GM21390 (cell line): Measurements from ENCODE around the gene TMEM109.
A peak's percentile ranks its signal among the peaks of the same experiment; 100 is the strongest.

Experiments used
- ATAC-seq: cut with Tn5 transposase; IDR thresholded peaks from one replicate; pipeline ENCODE4 v1.9.1; 2021; ENCODE audit not compliant: unreplicated experiment

Gene TMEM109

GRCh38 chr11:60939301-60939700 is 25.3 kb downstream of the TMEM109 start:
- no peak for ATAC-seq

DNA sequence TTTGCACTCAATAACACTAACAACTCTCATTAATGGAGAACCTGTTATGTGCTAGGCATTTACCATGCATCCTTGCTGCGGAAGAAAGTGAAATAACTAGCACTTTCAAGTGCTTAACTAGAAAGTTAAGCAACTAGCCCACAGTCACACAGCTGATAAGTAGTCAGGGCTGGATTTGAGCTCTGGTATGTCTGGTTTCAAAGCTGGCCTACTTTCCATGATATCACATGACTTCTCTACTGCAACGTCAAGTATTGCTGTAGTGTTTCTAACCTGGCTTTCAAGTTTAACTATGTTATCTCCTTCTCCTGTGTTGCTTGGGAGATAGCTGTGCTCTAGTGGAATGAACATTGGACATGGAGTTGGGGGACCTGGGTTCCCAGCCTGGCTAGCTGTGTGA is 25.9 kb downstream of the TMEM109 start:
- no peak for ATAC-seq

- no peak for ATAC-seq
Measured at GRCh38 chr11:60941371-60942119, 27.6 kb downstream of the TMEM109 start.

- no peak for ATAC-seq
Measured at GRCh38 chr11:60942219-60942618, 28.3 kb downstream of the TMEM109 start.

DNA sequence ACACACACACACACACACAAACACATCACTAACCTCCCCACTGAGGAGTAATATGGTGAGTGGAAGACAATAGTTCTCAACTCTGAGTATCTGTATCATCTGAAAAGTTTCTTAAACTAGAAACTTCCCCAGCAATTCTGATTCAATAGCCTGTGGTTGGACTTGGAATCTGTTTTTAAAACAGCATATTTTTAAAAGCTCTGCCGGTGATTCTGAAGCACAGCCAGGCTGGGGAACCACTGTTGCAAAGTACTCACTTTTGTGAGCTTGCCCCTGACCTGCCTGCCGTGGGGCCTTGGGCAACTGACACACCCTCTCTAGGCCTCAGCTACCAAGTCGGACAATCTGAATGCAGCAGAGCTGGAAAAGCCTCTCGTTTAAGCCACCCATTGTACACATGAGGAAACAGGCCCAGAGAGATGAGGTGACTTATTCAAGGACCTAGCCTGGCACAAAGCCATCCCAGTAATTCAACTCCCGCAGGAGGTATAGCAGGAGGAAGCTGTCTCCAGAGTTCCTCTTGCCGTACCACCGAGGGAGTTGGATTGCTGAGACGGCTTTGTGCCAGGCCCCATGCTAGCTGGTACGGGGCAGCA is 29.1 kb downstream of the TMEM109 start:
- ATAC-seq, result no peak

GRCh38 chr11:60944490-60945294 is 30.7 kb downstream of the TMEM109 start:
- ATAC-seq, result no peak

- ATAC-seq, result no peak
Measured at GRCh38 chr11:60945295-60945667, 31.3 kb downstream of the TMEM109 start.

DNA sequence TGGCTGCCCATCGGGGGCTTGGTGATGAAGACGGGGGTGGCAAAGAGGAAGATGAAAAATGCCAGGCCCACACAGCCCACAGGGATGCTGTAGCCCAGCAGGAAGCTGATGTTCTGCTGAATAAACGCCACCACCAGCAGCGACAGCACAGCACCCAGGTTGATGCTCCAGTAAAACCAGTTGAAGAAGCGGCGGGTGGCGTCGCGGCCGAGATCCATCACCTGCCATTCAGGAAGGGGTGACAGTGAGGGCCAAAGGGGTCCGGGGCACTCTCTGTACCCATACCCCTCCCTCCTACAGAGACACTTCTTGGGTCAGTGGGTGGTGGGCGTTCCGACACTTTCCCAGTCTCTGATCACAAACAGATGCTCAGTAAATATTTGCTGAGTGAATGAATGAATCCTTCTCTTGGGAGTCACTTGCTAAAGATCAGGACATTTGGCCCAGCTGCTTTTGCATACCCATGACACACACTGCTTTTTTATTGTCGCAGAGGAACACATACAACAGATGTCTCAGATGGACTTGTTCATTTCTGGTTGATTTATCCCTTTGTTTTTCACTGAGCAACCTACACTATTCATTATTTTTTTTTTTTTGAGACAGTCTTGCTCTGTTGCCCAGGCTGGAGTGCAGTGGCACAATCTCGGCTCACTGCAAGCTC is 32.8 kb downstream of the TMEM109 start:
- no peak for ATAC-seq

DNA sequence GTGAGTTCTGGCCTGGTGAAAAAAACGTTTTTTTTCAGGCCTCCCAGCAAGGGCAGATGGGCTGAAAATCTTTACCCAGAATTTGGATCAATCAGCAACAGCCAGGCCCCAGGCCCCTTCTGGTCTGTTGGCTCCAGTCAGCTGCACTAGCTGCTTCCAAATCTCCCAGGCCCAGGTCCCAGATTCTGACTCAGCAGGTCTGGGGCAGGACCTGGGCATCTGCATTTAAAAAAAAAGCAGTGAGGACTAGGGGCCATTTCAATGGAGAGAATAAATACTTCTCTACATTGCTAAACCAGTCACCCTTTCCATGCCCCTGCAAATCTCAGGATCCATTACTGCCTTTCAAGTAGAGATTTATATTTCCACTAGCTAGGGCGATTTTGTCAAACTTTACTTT is 33.7 kb downstream of the TMEM109 start:
- ATAC-seq, result no peak

GRCh38 chr11:60948250-60948649 is 34.3 kb downstream of the TMEM109 start:
- no peak for ATAC-seq

DNA sequence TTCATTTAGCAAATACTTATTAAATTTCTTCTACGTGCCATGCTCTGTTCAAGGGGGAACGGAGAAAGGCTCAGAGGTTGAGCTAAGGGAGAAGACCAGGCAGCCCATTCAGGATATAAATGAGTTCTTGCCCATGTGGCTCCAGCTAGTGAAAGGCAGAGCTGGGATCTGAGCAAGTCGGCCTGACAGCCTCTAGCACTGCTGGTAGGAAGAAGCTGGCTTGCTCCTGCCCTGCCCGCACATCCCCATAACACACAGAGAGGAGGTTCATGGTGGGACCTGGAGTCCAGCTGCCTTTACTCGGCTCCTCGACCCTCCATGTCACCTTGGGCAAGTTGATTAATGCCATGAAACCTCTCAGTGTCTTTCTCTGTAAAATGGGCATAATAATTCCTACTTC is 36.1 kb downstream of the TMEM109 start:
- no peak for ATAC-seq

DNA sequence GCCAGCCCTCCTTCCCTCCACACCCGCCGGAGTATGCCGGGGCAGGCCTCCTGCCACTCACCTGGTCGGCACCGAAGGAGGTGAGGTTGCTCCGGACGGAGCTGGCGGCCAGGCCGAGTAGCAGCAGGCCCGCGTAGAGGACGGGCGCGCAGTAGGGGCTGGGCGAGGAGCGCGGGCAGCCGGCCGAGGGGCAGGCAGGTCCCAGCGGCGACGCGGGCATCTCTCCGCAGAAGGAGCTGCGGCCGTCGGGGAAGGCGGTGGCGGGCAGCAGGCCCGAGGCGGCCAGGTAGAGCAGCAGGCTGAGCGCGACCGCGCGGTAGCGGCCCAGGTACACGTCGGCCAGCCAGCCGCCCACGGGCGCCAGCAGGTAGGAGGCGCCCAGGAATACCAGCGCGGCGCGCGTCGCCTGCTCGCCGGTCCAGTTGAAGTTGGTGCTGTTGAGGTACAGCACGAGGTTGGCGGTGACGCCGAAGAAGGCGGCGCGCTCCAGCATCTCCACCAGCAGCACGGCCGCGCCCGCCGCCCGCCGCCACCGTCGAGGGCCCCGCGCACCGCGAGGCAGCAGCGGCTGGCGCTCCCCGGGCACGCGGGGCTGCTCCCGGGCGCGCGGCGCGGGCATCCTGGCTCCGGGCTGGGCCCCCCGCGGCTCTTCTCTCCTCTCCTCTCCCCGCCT is 37.1 kb downstream of the TMEM109 start:
- no peak for ATAC-seq

DNA sequence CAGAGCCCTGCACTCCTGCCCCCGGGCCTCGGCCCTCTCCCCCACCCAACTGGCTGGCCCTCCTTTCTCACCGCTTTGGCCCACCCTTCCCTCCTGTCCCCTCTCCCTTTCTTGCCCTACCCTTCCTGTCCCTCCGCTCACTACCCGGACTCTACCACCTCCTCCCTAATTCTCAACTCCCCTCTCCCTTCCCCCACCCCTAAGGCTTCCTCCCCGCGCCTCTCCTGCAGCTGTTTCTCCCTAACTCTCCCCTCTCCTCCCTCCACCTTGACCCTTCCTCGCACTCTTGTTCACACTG is 37.6 kb downstream of the TMEM109 start:
- no peak for ATAC-seq

- peak; percentile 82 for ATAC-seq
Measured at GRCh38 chr11:60951904-60952741, 38.2 kb downstream of the TMEM109 start, which contains the start of gene SLC15A3. TSS of gene SLC15A3 (minus strand) at chr11:60952176. CDS start at chr11:60951551, 625 bp downstream.

DNA sequence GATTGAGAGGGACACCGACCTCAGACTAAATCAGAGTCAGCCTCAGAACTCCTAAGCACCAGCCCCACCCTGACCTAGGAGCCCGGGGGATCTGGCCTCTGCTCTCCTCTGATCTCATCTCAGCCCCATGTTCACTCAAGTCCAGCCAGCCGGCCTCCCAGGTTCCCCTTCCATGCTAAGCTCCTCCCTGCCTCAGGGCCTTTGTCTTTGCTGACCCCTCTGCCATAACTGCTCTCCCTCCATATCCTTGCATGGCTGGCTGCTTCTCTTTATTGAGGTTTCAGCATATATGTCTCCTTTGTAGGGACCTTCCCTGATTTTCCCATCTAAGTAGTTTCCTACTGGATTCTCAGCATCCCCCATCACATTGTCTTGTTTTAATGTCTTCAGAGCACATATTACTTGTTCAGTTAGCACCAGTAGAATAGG is 38.8 kb downstream of the TMEM109 start:
- ATAC-seq, result no peak

DNA sequence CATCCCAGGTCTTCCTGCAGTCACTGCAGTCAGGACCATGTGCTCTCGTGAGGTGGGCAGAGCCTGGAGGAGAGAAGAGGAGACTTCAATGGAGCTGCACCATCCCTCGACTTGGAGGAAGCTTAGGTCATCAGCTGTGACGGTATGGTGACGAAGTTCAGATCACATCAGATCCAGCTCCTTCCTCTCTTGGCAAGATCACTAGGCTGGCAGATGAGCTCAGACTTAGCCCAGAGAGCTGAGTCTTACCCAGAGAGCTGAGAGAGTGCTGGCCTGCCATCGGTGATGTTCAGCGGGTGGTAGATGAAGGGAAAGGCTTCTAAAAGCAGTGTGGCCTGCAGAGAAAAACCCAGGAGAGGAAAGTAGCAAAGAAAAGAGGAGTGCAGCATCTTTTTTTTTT is 39.8 kb downstream of the TMEM109 start:
- no peak for ATAC-seq

- ATAC-seq, result no peak
Measured at GRCh38 chr11:60954421-60954820, 40.5 kb downstream of the TMEM109 start.

DNA sequence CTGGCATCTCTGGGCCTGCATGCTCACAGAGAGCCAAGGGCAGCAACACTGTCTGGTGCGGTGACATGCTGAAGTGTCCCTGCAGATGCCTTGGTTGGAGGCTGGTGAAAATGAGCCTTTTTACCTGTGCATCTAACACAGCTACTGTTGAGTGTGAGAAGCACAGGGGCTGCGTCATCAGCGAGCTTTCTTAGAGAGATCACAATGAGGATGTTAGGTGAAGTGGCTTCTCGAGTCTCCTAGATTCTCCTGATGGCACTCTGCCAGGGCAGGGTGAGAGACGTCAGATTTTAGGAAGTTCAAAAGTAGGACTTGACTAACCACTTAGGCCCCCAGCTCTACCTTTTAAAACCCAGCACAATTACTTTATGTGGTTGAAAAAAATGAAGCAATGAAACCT is 41.6 kb downstream of the TMEM109 start:
- ATAC-seq, result no peak

DNA sequence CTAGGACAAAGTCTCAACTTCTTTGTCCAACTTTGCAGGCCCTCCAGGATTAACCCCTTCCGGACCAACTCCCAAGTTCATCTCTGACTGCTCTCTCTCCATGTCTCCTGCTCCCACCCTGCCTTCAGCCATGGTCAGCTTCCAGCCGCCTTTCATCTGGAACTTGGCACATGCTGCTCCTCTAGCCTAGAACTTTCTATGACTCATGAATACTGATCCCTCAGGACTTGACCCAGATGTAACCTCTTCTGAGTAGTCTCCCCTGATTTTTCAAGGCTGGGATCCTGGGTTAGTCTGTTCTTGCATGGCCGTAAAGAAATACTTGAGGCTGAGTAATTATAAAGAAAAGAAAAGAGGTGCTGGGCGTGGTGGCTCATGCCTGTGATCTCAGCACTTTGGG is 43.2 kb downstream of the TMEM109 start:
- ATAC-seq, result no peak

DNA sequence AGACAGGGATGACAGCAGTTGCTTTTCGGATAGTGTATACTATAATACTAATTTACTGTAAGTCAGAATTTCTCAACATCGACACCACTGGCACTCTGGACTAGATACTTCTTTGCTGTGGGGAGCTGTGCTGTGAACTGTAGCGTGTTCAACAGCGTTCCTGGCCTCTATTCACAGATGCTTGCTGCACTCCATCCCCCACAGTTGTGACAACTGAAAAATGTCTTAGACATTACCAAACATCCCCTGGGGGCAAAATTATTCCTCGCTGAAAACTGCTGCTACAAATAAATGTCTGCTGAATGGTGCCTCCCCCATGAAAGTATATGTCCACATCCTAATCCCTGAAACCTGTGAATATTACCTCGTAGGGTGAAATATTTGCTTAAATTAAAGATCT is 45.5 kb downstream of the TMEM109 start:
- no peak for ATAC-seq
